Transverse colon (tissue), 4 donors: ENCODE measurements around the gene ZDHHC14. TPM values are rescaled to one million over a fixed set of nuclear protein-coding genes. Genes with fewer than 3 reads are reported as not detected.

ENCODE experiments used
- DNase-seq: peaks from one replicate; pipeline ENCODE4 v3.0.0-alpha.2; 2019
- H3K27ac ChIP-seq, 4 donors: fragments of 200-600 bp; sonication (generic); 2 replicates each; pipeline ENCODE4 v1.5.1; 2016 to 2018; ENCODE audit warnings: inconsistent platforms in 4 of 4
- H3K27me3 ChIP-seq: fragments of 200-600 bp; sonication (generic); 2 replicates; pipeline ENCODE4 v1.5.1; 2017; ENCODE audit warnings: inconsistent platforms
- H3K36me3 ChIP-seq, 4 donors: fragments of 200-600 bp; sonication (generic); 2 replicates each; pipeline ENCODE4 v1.5.1; 2017 to 2019; ENCODE audit warnings: inconsistent platforms in 4 of 4
- H3K4me1 ChIP-seq, 4 donors: fragments of 200-600 bp; sonication (generic); 2 replicates each; pipeline ENCODE4 v1.5.1; 2017 to 2020; ENCODE audit warnings: inconsistent platforms in 4 of 4
- H3K4me3 ChIP-seq, 4 donors: fragments of 200-600 bp; sonication (generic); 1 replicate in 1 of 4; 2 replicates in 3 of 4; pipeline versions ENCODE4 v1.5.1 to v1.6.1; 2017 to 2019; ENCODE audit warnings: inconsistent platforms in 4 of 4
- H3K9me3 ChIP-seq, 2 donors: fragments of 200-600 bp; sonication (generic); 2 replicates each; pipeline ENCODE4 v1.5.1; 2017 to 2019; ENCODE audit warnings: inconsistent platforms in 2 of 2
- EP300 ChIP-seq: sonication (generic); formaldehyde crosslinking; IDR thresholded peaks from one replicate; pipeline ENCODE4 v1.6.1; 2017; ENCODE audit warnings: antibody characterized with exemption, low read depth
- POLR2A ChIP-seq: fragments of 450-650 bp; IDR thresholded peaks from one replicate; pipeline ENCODE4 v1.6.1; 2016; ENCODE audit warnings: antibody characterized with exemption, mild to moderate bottlenecking, moderate library complexity
- POLR2AphosphoS5 ChIP-seq, 3 donors: sonication (generic); formaldehyde crosslinking; IDR thresholded peaks; one replicate each; pipeline ENCODE4 v1.6.1; 2016; ENCODE audit warnings: antibody characterized with exemption in 3 of 3
- WGBS, 2 donors: methylation state at CpG; one replicate each; pipeline ENCODE4 v1.1.5; 2018; ENCODE audit warnings: low coverage in 1 of 2; 5-methylcytosine and 5-hydroxymethylcytosine counted together
- in situ Hi-C, 4 donors: fragments of 200-750 bp; cut with MboI; loops; one replicate each; pipeline versions ENCODE4 v1.15.0 to v1.15.1; 2017; ENCODE audit warnings: low sequenced_read_pairs in 3 of 4, low pct_ligation_motif_present in 1 of 4, low pct_unique_long_range_greater_than_20kb in 1 of 4
- intact Hi-C: fragments of 100-400 bp; cut with DNase I; formaldehyde crosslinking; loops from one replicate; pipeline ENCODE4 v1.15.1; 2023; ENCODE audit warnings: low total_unique reads
- total RNA-seq, 4 donors: library from RNA; depleted of rRNA; stranded (reverse); fragments of >200 nt; gene quantifications; one replicate each; pipeline ENCODE4 v1.1.0, GENCODE V29; 2016
- TF ChIP-seq, protein P1 (sequence below), 5 experiments: fragments of 200-600 bp in 3 of 5; fragments of 450-650 bp in 2 of 5; sonication (generic) in 3 of 5; IDR thresholded peaks; 1 replicate in 2 of 5; 2 replicates in 3 of 5; pipeline ENCODE4 v1.5.1; 2016 to 2017; ENCODE audit warnings: antibody characterized with exemption in 5 of 5, inconsistent platforms in 3 of 5, mild to moderate bottlenecking in 2 of 5, moderate library complexity in 1 of 5

ZDHHC14 gene
- total RNA-seq, 4 donors from 2014 or later: 10.2 to 16.5 (median 12.5) TPM

DNA sequence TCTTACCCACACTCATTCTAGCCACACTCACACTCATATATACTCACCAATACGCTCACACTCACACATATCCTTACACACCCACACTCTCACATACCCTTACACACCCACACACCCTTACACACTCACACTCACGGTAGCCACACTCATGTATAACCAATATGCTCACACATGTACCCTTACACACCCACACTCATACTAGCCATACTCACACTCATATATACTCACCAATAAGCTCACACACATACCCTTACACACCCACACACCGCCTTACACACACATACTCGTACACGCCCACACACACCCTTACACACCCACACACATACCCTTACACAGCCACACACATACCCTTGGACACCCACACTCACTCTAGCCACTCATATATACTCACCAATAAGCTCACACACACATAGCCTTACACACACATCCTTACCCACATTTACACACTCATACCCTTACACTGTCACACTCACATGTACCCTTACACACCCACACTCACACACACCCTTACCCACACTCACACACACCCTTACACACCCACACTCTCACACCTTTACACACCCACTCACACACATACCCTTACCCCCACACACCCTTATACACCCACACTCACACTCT lies 249.6 kb downstream of the ZDHHC14 start:
- H3K27ac ChIP-seq: no peak overlapping the region
- in situ Hi-C loops (no loop called here), intact Hi-C loops (no loop called here)
- no peak for DNase-seq
- TF ChIP-seq, protein P1, sequence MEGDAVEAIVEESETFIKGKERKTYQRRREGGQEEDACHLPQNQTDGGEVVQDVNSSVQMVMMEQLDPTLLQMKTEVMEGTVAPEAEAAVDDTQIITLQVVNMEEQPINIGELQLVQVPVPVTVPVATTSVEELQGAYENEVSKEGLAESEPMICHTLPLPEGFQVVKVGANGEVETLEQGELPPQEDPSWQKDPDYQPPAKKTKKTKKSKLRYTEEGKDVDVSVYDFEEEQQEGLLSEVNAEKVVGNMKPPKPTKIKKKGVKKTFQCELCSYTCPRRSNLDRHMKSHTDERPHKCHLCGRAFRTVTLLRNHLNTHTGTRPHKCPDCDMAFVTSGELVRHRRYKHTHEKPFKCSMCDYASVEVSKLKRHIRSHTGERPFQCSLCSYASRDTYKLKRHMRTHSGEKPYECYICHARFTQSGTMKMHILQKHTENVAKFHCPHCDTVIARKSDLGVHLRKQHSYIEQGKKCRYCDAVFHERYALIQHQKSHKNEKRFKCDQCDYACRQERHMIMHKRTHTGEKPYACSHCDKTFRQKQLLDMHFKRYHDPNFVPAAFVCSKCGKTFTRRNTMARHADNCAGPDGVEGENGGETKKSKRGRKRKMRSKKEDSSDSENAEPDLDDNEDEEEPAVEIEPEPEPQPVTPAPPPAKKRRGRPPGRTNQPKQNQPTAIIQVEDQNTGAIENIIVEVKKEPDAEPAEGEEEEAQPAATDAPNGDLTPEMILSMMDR (IDR thresholded peaks at IDR 0.05): no peak
- no peak for TF ChIP-seq EP300
- no peak for TF ChIP-seq POLR2A
- TF ChIP-seq POLR2AphosphoS5 (IDR thresholded peaks at IDR 0.05): no peak
- no peaks in the 10 kb centered on the region for H3K9me3 ChIP-seq
- H3K4me3 ChIP-seq: no peak overlapping the region
- no peaks in the 10 kb centered on the region for H3K36me3 ChIP-seq
- WGBS, 2 donors: 90 to 91% methylated on average over 2 to 5 of the region's 5 CpGs
- H3K4me1 ChIP-seq: no peaks in the 10 kb centered on the region
- no peaks in the 10 kb centered on the region for H3K27me3 ChIP-seq

DNA sequence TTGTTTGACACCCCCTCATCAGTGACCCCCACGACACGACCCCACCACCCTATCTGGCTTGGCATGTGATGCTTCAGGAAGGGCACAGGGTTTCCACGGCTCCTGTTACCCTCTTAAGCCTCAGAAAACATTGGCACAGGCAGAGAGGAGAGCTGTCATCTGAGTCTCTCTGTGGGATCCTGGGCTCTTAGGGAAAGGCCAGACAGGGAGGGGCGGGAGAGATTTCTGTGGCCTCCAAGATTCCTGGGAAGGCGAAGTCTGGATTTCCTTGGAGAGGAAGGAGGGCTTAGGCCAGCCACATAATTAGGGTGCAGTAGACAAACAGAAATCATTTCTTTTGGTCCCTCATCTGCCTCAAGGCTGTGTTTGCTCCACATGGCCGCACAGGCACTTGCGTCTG lies 250.4 kb downstream of the ZDHHC14 start:
- no peaks in the 10 kb centered on the region for H3K36me3 ChIP-seq
- DNase-seq: no peak
- H3K4me1 ChIP-seq: no peaks in the 10 kb centered on the region
- WGBS, 2 donors: 80 to 82% methylated on average over 2 to 7 of the region's 7 CpGs
- no peak overlapping the region for H3K4me3 ChIP-seq
- intact Hi-C loops: no loop called here
- in situ Hi-C loops: no loop called here
- no peaks in the 10 kb centered on the region for H3K27me3 ChIP-seq
- TF ChIP-seq EP300 (no peak), POLR2AphosphoS5 (IDR thresholded peaks at IDR 0.05) (no peak), POLR2A (no peak)
- TF ChIP-seq, protein P1 (IDR thresholded peaks at IDR 0.05): no peak
- H3K9me3 ChIP-seq: no peaks in the 10 kb centered on the region
- no peak overlapping the region for H3K27ac ChIP-seq

DNA sequence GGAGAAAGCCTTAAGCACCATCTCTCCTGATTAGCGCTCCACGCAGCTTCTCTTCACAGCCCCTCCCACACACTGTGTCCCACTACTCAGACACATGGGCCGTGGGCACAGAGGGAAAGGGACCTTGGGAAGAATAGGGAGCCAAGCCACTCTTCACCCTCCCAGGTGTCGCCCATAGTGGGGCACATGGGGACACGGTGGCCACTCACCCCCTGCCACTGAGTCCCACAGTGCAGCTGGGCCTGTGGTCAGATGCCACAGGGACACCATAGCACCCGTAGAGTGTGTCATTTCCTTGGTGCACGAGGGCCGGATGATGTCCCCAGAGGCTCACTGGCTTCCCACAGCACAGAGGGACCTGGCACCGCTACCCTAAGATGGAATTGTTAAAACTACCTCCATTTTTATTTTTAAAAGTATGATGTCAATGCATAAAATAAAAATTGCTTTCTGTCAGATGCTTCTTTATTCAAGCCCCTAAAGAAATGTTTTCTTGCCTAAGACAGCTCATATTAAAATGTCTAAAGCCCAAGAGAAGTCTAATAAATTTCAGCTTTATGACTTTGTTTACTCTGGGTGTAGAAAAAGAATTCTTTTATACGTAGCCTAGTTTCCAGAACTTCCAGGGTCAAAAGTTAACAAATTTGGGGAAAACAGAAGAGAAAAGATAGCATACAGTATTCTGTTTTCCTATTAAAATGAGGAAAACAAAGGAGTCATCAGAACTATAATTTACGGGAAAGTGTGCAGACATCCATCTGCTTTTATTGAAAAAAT lies 251.0 kb downstream of the ZDHHC14 start:
- 48 to 78% methylated on average over 4 to 11 of the region's 11 CpGs for WGBS, 2 donors
- intact Hi-C loops (no loop called here), in situ Hi-C loops (no loop called here)
- Histone ChIP-seq H3K36me3 (no peaks in the 10 kb centered on the region), H3K4me3 (no peak overlapping the region), H3K27me3 (no peaks in the 10 kb centered on the region), H3K9me3 (no peaks in the 10 kb centered on the region), H3K27ac (no peak overlapping the region), H3K4me1 (no peaks in the 10 kb centered on the region)
- no peak for DNase-seq
- TF ChIP-seq POLR2AphosphoS5 (IDR thresholded peaks at IDR 0.05) (no peak), POLR2A (no peak)
- TF ChIP-seq, protein P1 (IDR thresholded peaks at IDR 0.05): no peak

DNA sequence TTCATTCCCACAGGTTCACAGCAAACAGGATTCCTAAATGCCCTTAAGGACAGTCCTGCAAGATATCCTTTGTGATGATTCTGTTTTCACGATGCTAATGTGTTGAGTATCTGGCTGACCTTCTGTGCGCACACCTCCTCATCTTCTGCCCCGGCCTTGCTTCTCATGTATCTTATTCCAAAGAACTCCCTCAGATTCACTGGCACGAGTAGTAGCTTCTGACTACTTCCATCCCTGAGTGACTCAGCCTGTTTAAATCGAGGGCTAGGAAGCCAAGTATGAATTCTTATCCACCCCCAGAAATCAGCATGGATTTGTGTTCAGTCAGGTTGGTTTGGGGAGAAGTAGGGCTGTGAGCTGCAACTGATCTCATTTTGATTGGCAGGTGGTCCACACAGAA lies 251.8 kb downstream of the ZDHHC14 start:
- no peak for TF ChIP-seq EP300
- TF ChIP-seq POLR2AphosphoS5 (IDR thresholded peaks at IDR 0.05): no peak
- TF ChIP-seq POLR2A: no peak
- TF ChIP-seq, protein P1 (IDR thresholded peaks at IDR 0.05): no peak
- Histone ChIP-seq H3K36me3 (no peaks in the 10 kb centered on the region), H3K4me1 (no peaks in the 10 kb centered on the region), H3K4me3 (no peak overlapping the region), H3K27me3 (no peaks in the 10 kb centered on the region), H3K9me3 (no peaks in the 10 kb centered on the region), H3K27ac (peak overlapping the region in 1 of 4 donors; percentile 15)
- DNase-seq: no peak
- in situ Hi-C loops (no loop called here), intact Hi-C loops (no loop called here)
- 81% methylated on average over 5 of the region's 5 CpGs; no CpG with 5 or more reads in 1 of the 2 donors for WGBS, 2 donors
